Lower leg skin (tissue), 3 donors: ENCODE data around the gene SCYGR6.

Source experiments
- POLR2A ChIP-seq, 2 donors: fragments of 450-650 bp; IDR thresholded peaks; one replicate each; pipeline ENCODE4 v1.6.1; 2016 to 2017; ENCODE audit warnings: antibody characterized with exemption in 2 of 2, mild to moderate bottlenecking in 1 of 2, moderate library complexity in 1 of 2
- TF ChIP-seq, protein P1 (sequence below), 3 donors: fragments of 450-650 bp; IDR thresholded peaks; one replicate each; pipeline ENCODE4 v1.5.1; 2016; ENCODE audit warnings: antibody characterized with exemption in 3 of 3, mild to moderate bottlenecking in 3 of 3, moderate library complexity in 2 of 3

DNA sequence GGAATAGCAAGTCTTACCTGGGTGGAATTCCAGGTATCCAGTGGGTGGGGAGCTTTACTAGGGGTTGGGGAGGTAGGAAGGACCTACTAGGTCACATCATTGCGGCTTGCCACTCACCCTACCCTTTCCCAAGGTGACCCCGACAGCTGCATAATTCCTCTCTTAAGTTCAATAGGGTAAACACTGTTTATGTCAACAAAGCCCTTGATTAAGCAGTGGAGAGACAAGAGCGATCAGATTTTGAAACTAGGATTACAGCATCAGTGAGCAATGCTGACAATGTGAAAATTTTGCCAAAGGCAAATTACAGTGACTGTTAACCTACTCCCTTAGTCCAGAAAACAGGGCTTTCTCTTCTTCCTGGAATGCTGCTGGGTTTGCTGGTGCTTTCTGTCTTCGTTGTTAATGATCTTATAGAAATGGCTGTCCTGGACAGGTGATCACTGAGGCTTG is 21.3 kb downstream of the SCYGR6 start:
- TF ChIP-seq, protein P1, sequence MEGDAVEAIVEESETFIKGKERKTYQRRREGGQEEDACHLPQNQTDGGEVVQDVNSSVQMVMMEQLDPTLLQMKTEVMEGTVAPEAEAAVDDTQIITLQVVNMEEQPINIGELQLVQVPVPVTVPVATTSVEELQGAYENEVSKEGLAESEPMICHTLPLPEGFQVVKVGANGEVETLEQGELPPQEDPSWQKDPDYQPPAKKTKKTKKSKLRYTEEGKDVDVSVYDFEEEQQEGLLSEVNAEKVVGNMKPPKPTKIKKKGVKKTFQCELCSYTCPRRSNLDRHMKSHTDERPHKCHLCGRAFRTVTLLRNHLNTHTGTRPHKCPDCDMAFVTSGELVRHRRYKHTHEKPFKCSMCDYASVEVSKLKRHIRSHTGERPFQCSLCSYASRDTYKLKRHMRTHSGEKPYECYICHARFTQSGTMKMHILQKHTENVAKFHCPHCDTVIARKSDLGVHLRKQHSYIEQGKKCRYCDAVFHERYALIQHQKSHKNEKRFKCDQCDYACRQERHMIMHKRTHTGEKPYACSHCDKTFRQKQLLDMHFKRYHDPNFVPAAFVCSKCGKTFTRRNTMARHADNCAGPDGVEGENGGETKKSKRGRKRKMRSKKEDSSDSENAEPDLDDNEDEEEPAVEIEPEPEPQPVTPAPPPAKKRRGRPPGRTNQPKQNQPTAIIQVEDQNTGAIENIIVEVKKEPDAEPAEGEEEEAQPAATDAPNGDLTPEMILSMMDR (IDR thresholded peaks at IDR 0.05): no peak
- no peak for TF ChIP-seq POLR2A (IDR thresholded peaks at IDR 0.05)
